Neural progenitor cell (in vitro differentiated cells): ENCODE data around the gene UGGT2. TPM values are rescaled to one million over a fixed set of nuclear protein-coding genes. Genes with fewer than 3 reads are reported as not detected.

Experiments
- DNase-seq: peaks from one replicate; pipeline ENCODE4 v3.0.0-alpha.2; 2016; ENCODE audit warnings: low spot score
- H2AFZ ChIP-seq: fragments of 200-600 bp; sonication (generic); replicated peaks from 2 replicates; pipeline ENCODE4 v1.6.1; 2016; ENCODE audit warnings: antibody characterized with exemption
- H3F3A ChIP-seq: fragments of 200-600 bp; sonication (generic); 2 replicates; pipeline ENCODE4 v1.6.1; 2016; ENCODE audit warnings: antibody characterized with exemption, low read depth
- H3K27ac ChIP-seq: fragments of 200-600 bp; sonication (generic); 2 replicates; pipeline ENCODE4 v1.5.1; 2016; ENCODE audit warnings: mild to moderate bottlenecking
- H3K27me3 ChIP-seq: fragments of 200-600 bp; sonication (generic); 2 replicates; pipeline ENCODE4 v1.6.1; 2016; ENCODE audit warnings: mild to moderate bottlenecking, moderate library complexity
- H3K36me3 ChIP-seq: fragments of 200-600 bp; sonication (generic); 2 replicates; pipeline ENCODE4 v1.5.1; 2016
- H3K4me1 ChIP-seq: fragments of 200-600 bp; sonication (generic); 2 replicates; pipeline ENCODE4 v1.6.1; 2016; ENCODE audit warnings: mixed run types
- H3K4me2 ChIP-seq: fragments of 200-600 bp; sonication (generic); 2 replicates; pipeline ENCODE4 v1.6.1; 2016
- H3K4me3 ChIP-seq: fragments of 200-600 bp; sonication (generic); 2 replicates; pipeline ENCODE4 v1.5.1; 2016
- H3K79me2 ChIP-seq: fragments of 200-600 bp; sonication (generic); 2 replicates; pipeline ENCODE4 v1.6.1; 2016; ENCODE audit warnings: low read depth
- H3K9ac ChIP-seq: fragments of 200-600 bp; sonication (generic); 2 replicates; pipeline ENCODE4 v1.6.1; 2016
- H3K9me3 ChIP-seq: fragments of 200-600 bp; sonication (generic); 2 replicates; pipeline ENCODE4 v1.5.1; 2016; ENCODE audit warnings: low read depth
- H4K20me1 ChIP-seq: fragments of 200-600 bp; sonication (generic); 2 replicates; pipeline ENCODE4 v1.6.1; 2016; ENCODE audit warnings: low read depth
- H3K27ac Mint-ChIP-seq: 3 replicates; pipeline ENCODE4 v1.8.0; 2021; ENCODE audit warnings: mixed read lengths
- H3K27me3 Mint-ChIP-seq: 2 replicates; pipeline ENCODE4 v1.8.0; 2022; ENCODE audit warnings: low read depth, mild to moderate bottlenecking, inconsistent platforms, moderate library complexity, mixed read lengths; ENCODE audit not compliant: insufficient read depth
- H3K36me3 Mint-ChIP-seq: 3 replicates; pipeline ENCODE4 v1.8.0; 2021; ENCODE audit warnings: mixed read lengths
- H3K4me1 Mint-ChIP-seq: 3 replicates; pipeline ENCODE4 v1.8.0; 2021; ENCODE audit warnings: mixed read lengths
- H3K4me3 Mint-ChIP-seq: 3 replicates; pipeline ENCODE4 v1.8.0; 2021; ENCODE audit warnings: mild to moderate bottlenecking, moderate library complexity, mixed read lengths
- H3K9me3 Mint-ChIP-seq: 3 replicates; pipeline ENCODE4 v1.8.0; 2020; ENCODE audit warnings: mixed read lengths
- EZH2 ChIP-seq: fragments of 200-600 bp; sonication (generic); IDR thresholded peaks from 2 replicates; pipeline ENCODE4 v1.6.1; 2017; ENCODE audit warnings: antibody characterized with exemption, mild to moderate bottlenecking, moderate library complexity
- EZH2phosphoT487 ChIP-seq: fragments of 200-600 bp; sonication (generic); IDR thresholded peaks from 2 replicates; pipeline ENCODE4 v1.6.1; 2017; ENCODE audit warnings: antibody characterized with exemption
- total RNA-seq: library from RNA; depleted of rRNA; stranded (reverse); fragments of >200 nt; gene quantifications from 2 replicates; pipeline ENCODE4 v1.2.3, GENCODE V29; 2015; ENCODE audit warnings: low replicate concordance
- TF ChIP-seq, protein P1 (sequence below): fragments of 200-600 bp; sonication (generic); IDR thresholded peaks from 2 replicates; pipeline ENCODE4 v1.5.1; 2017; ENCODE audit warnings: antibody characterized with exemption, mild to moderate bottlenecking

The UGGT2 gene
- total RNA-seq, 1 donor from 2014 or later: 70.4 TPM

DNA sequence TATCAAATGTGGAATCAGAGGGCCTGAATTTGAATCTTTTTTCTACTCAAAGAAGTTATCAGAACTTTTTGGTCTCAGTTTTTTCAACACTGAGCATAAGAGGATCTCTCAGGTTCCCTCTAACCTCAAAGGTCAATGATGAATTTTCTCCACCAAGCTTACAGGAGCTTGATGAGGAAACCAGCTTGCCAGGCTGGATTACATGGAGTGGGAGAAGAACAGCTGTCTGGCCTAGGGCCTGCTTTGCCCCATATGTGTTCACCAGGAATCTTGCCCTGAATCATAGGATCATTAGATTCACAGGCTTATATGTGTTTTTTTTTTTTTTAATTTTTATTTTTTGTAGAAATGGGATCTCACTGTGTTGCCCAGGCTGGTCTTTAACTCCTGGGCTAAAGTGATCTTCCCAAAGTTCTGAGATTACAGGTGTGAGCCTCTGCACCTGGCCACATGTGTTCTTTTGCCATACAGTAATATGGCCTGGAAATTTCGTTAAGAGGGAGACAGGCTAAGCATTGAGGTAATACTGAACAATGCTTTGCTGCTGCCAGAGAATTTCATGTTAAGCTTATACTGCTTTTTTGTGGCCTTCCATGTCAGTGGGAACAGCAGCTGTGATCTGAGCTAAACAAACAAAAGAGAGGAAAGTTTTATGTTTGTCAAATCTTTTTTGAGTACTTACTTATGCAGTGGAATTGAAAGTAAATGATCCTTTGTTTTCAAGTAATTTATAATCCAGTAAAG is 265.7 kb downstream of the UGGT2 start:
- H3K4me1 Mint-ChIP-seq: no peaks in the 10 kb centered on the region

DNA sequence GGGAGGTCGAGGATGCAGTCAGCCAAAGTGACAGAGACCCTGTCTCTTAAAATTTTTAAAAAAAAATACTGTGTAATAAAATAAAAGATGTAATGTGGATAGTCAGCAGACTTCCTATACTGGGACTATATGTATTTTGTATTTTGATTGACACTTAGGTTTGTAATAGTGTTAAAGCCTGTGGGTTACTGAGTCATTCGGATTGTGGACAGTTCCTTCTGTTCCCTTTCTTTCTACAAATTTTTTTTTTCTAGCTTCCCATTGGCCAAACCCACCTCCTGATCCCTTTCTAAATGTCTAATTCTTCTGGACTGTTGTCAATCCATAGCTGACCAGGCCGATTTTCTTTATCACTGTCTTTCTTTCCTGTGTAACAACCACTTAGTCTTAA is 268.3 kb downstream of the UGGT2 start:
- H3K4me1 ChIP-seq: no peaks in the 10 kb centered on the region
- H3K27ac ChIP-seq: no peak overlapping the region
- H3K9me3 ChIP-seq: peaks cover 4% of the 10 kb centered on the region
- no peaks in the 10 kb centered on the region for H3K4me1 Mint-ChIP-seq
- peaks cover 25% of the 10 kb centered on the region for H3K36me3 Mint-ChIP-seq
- no peaks in the 10 kb centered on the region for H3F3A ChIP-seq
- H3K4me3 Mint-ChIP-seq: no peak overlapping the region
- H3K9me3 Mint-ChIP-seq: no peaks in the 10 kb centered on the region
- H3K36me3 ChIP-seq: no peaks in the 10 kb centered on the region
- no peaks in the 10 kb centered on the region for H3K27me3 Mint-ChIP-seq
- no peaks in the 10 kb centered on the region for H3K79me2 ChIP-seq
- TF ChIP-seq, protein P1, sequence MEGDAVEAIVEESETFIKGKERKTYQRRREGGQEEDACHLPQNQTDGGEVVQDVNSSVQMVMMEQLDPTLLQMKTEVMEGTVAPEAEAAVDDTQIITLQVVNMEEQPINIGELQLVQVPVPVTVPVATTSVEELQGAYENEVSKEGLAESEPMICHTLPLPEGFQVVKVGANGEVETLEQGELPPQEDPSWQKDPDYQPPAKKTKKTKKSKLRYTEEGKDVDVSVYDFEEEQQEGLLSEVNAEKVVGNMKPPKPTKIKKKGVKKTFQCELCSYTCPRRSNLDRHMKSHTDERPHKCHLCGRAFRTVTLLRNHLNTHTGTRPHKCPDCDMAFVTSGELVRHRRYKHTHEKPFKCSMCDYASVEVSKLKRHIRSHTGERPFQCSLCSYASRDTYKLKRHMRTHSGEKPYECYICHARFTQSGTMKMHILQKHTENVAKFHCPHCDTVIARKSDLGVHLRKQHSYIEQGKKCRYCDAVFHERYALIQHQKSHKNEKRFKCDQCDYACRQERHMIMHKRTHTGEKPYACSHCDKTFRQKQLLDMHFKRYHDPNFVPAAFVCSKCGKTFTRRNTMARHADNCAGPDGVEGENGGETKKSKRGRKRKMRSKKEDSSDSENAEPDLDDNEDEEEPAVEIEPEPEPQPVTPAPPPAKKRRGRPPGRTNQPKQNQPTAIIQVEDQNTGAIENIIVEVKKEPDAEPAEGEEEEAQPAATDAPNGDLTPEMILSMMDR: no peak
- TF ChIP-seq EZH2phosphoT487 (no peak), EZH2 (no peak)
- H3K4me2 ChIP-seq: no peak overlapping the region
- H3K27me3 ChIP-seq: no peaks in the 10 kb centered on the region
- H3K9ac ChIP-seq: no peak overlapping the region
- H3K4me3 ChIP-seq: no peak overlapping the region
- H2AFZ ChIP-seq: no peak overlapping the region
- no peak for DNase-seq
- H3K27ac Mint-ChIP-seq: no peak overlapping the region
- H4K20me1 ChIP-seq: no peaks in the 10 kb centered on the region

More for the DNA sequence above, 265.7 kb downstream of the UGGT2 start:
- Histone ChIP-seq H2AFZ (no peak overlapping the region), H3K9ac (no peak overlapping the region), H3F3A (no peaks in the 10 kb centered on the region), H3K4me1 (no peaks in the 10 kb centered on the region), H3K9me3 (no peaks in the 10 kb centered on the region), H3K4me3 (no peak overlapping the region), H3K4me2 (no peak overlapping the region), H3K27me3 (no peaks in the 10 kb centered on the region), H3K36me3 (no peaks in the 10 kb centered on the region), H3K27ac (no peak overlapping the region), H4K20me1 (no peaks in the 10 kb centered on the region), H3K79me2 (no peaks in the 10 kb centered on the region)
- TF ChIP-seq, protein P1: no peak
- TF ChIP-seq EZH2phosphoT487 (no peak), EZH2 (no peak)
- no peak overlapping the region for H3K4me3 Mint-ChIP-seq
- no peaks in the 10 kb centered on the region for H3K27me3 Mint-ChIP-seq
- peaks cover 32% of the 10 kb centered on the region for H3K36me3 Mint-ChIP-seq
- no peak for DNase-seq
- no peak overlapping the region for H3K27ac Mint-ChIP-seq
- H3K9me3 Mint-ChIP-seq: no peaks in the 10 kb centered on the region

DNA sequence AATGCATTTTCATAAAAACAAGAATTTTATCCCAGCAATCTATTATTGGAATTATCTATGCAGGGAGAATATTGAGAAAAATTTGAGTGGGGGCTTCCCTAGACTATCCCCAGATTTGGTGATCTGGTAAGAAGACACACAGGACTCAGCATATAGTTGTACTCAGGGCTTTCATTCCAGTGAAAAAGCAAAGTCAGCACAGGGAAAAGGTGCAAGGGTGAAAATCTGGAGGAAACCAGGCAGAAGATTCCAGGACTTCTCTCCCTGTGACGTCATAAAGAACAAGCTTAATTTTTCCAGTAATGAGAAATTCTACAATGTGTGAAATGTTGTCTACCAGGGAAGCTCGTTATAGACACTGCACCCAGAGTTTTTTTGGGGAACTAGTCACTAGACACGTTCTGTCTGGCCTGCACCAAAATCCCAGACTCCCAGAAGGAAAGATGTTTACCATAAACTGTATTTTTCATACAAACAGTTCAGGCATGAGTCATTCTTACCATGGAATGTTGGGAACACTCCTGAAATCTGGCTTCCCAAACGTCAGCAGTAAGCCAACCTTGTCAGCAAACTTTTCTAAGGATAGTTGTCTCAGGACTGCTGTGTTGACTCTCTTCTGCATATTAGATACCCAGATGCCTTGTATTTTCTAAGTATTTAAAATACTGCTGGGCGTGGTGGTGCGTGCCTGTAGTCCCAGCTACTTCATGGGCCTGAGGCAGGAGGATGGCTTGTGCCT is 268.9 kb downstream of the UGGT2 start:
- Mint-ChIP-seq H3K36me3 (peaks cover 22% of the 10 kb centered on the region), H3K27ac (no peak overlapping the region)
- DNase-seq: no peak

More for the DNA sequence above, 268.9 kb downstream of the UGGT2 start:
- Mint-ChIP-seq H3K9me3 (no peaks in the 10 kb centered on the region), H3K4me1 (no peaks in the 10 kb centered on the region), H3K4me3 (no peak overlapping the region), H3K27me3 (no peaks in the 10 kb centered on the region)
- H3K27ac ChIP-seq: no peak overlapping the region
- no peaks in the 10 kb centered on the region for H3K79me2 ChIP-seq
- no peaks in the 10 kb centered on the region for H3K4me1 ChIP-seq
- no peak for TF ChIP-seq EZH2phosphoT487
- TF ChIP-seq, protein P1: no peak
- TF ChIP-seq EZH2: no peak
- H3K27me3 ChIP-seq: no peaks in the 10 kb centered on the region
- no peak overlapping the region for H3K9ac ChIP-seq
- H3F3A ChIP-seq: no peaks in the 10 kb centered on the region
- no peaks in the 10 kb centered on the region for H3K36me3 ChIP-seq
- no peaks in the 10 kb centered on the region for H4K20me1 ChIP-seq
- no peak overlapping the region for H3K4me3 ChIP-seq
- H3K4me2 ChIP-seq: no peak overlapping the region
- peaks cover 4% of the 10 kb centered on the region for H3K9me3 ChIP-seq
- no peak overlapping the region for H2AFZ ChIP-seq
